Stomach (tissue), 4 donors: ENCODE measurements around the gene IQGAP2.

Source experiments
- EP300 ChIP-seq: sonication (generic); formaldehyde crosslinking; IDR thresholded peaks from one replicate; pipeline ENCODE4 v1.6.1; 2017; ENCODE audit warnings: antibody characterized with exemption
- POLR2A ChIP-seq, 4 donors: fragments of 450-650 bp; IDR thresholded peaks; one replicate each; pipeline ENCODE4 v1.6.1; 2016; ENCODE audit warnings: antibody characterized with exemption in 4 of 4, control low read depth in 2 of 4, mild to moderate bottlenecking in 1 of 4, moderate library complexity in 1 of 4
- POLR2AphosphoS5 ChIP-seq, 3 donors: sonication (generic); formaldehyde crosslinking; IDR thresholded peaks; one replicate each; pipeline ENCODE4 v1.6.1; 2016; ENCODE audit warnings: antibody characterized with exemption in 3 of 3
- TF ChIP-seq, protein P1 (sequence below), 7 experiments: fragments of 450-650 bp in 4 of 7; fragments of 200-600 bp in 3 of 7; sonication (generic) in 3 of 7; IDR thresholded peaks; one replicate each; pipeline ENCODE4 v1.5.1; 2016 to 2019; ENCODE audit warnings: antibody characterized with exemption in 7 of 7, control low read depth in 2 of 7, mild to moderate bottlenecking in 1 of 7

DNA sequence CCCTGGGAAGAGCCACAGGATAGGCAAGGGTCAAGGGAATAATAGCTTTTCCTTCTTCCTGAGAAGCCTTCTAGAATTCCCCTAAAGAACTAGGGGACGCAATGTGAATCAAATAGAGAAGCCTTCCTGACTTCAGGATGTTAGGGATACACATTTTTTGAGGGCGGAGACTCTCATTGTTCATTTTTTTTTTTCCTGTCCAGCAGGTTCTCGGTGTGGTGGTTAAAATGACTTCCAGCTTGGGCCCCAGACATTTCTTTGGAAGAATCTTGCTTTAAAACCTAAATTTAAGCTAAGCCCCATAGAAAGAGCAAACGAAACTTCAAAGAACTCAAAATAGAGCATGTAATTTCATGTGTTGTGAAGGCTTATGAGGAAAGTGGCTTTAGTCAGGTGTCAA, 80.8 kb downstream of the IQGAP2 start:
- TF ChIP-seq, protein P1, sequence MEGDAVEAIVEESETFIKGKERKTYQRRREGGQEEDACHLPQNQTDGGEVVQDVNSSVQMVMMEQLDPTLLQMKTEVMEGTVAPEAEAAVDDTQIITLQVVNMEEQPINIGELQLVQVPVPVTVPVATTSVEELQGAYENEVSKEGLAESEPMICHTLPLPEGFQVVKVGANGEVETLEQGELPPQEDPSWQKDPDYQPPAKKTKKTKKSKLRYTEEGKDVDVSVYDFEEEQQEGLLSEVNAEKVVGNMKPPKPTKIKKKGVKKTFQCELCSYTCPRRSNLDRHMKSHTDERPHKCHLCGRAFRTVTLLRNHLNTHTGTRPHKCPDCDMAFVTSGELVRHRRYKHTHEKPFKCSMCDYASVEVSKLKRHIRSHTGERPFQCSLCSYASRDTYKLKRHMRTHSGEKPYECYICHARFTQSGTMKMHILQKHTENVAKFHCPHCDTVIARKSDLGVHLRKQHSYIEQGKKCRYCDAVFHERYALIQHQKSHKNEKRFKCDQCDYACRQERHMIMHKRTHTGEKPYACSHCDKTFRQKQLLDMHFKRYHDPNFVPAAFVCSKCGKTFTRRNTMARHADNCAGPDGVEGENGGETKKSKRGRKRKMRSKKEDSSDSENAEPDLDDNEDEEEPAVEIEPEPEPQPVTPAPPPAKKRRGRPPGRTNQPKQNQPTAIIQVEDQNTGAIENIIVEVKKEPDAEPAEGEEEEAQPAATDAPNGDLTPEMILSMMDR (IDR thresholded peaks at IDR 0.05), result no peak
- TF ChIP-seq POLR2AphosphoS5 (IDR thresholded peaks at IDR 0.05) (no peak), EP300 (no peak), POLR2A (IDR thresholded peaks at IDR 0.05) (no peak)
